IMR-90 (cell line): ENCODE data around the gene L3MBTL2. TPM values are rescaled to one million over a fixed set of nuclear protein-coding genes. Genes with fewer than 3 reads are reported as not detected.

Experiments used
- ATAC-seq: fragments of 200-7000 bp; cut with Tn5 transposase; 2 replicates; pipeline ENCODE4 v1.9.1; 2020; ENCODE audit warnings: low read depth, mild to moderate bottlenecking, moderate library complexity
- BruUV-seq: library from RNA; stranded (reverse); fragments of 400-500 nt; replicated peaks from 2 replicates; lab custom pipeline; 2021; lab: Mats Ljungman, UMichigan
- CTCF ChIA-PET: fragments of 300-600 bp; formaldehyde crosslinking; extraction: SDS; loops from one replicate; lab custom pipeline; 2021; ENCODE audit warnings: antibody characterized with exemption; lab: Yijun Ruan, JAX
- POLR2A ChIA-PET: fragments of 300-600 bp; sonication (Branson Sonifier 250); formaldehyde crosslinking; loops from one replicate; lab custom pipeline; 2022; ENCODE audit warnings: antibody characterized with exemption; ENCODE audit not compliant: unreplicated experiment; lab: Charles Lee
- DNase-seq: peaks from one replicate; pipeline ENCODE4 v3.0.0; 2013
- H2AFZ ChIP-seq: replicated peaks from 2 replicates; pipeline ENCODE3; 2013; ENCODE audit warnings: low read length, mild to moderate bottlenecking; ENCODE audit not compliant: poor library complexity
- H2AK5ac ChIP-seq: 2 replicates; pipeline ENCODE4 v1.6.1; 2013; ENCODE audit warnings: low read depth, low read length, inconsistent platforms
- H2AK9ac ChIP-seq: replicated peaks from 2 replicates; pipeline ENCODE3; 2013; ENCODE audit warnings: mild to moderate bottlenecking, low read depth, low read length, moderate library complexity; ENCODE audit not compliant: poor library complexity
- H2BK120ac ChIP-seq: 2 replicates; pipeline ENCODE4 v1.6.1; 2013; ENCODE audit warnings: low read depth, low read length, inconsistent platforms
- H2BK15ac ChIP-seq: 3 replicates; pipeline ENCODE4 v1.6.1; 2013; ENCODE audit warnings: low read depth, low read length, inconsistent platforms
- H2BK20ac ChIP-seq: 2 replicates; pipeline ENCODE4 v1.6.1; 2013; ENCODE audit warnings: low read depth, mild to moderate bottlenecking, inconsistent platforms, low read length, moderate library complexity
- H2BK5ac ChIP-seq: 2 replicates; pipeline ENCODE4 v1.6.1; 2013; ENCODE audit warnings: mild to moderate bottlenecking, low read depth, low read length, inconsistent platforms; ENCODE audit not compliant: poor library complexity, severe bottlenecking
- H3K14ac ChIP-seq: replicated peaks from 2 replicates; pipeline ENCODE4 v1.6.1; 2013; ENCODE audit warnings: low read depth, low read length, inconsistent platforms
- H3K18ac ChIP-seq: 2 replicates; pipeline ENCODE4 v1.6.1; 2013; ENCODE audit warnings: low read depth, low read length, control low read depth
- H3K23ac ChIP-seq: 2 replicates; pipeline ENCODE4 v1.6.1; 2013; ENCODE audit warnings: low read depth, low read length, inconsistent platforms
- H3K27ac ChIP-seq: 2 replicates; pipeline ENCODE4 v1.5.1; 2013; ENCODE audit warnings: mild to moderate bottlenecking, control low read depth, low read length; ENCODE audit not compliant: insufficient read depth
- H3K27me3 ChIP-seq: 2 replicates; pipeline ENCODE4 v1.6.1; 2013; ENCODE audit warnings: low read length; ENCODE audit not compliant: control insufficient read depth, insufficient read depth
- H3K36me3 ChIP-seq: 2 replicates; pipeline ENCODE4 v1.6.1; 2013; ENCODE audit warnings: low read length, mixed read lengths; ENCODE audit not compliant: control insufficient read depth, insufficient read depth
- H3K4ac ChIP-seq: 2 replicates; pipeline ENCODE4 v1.6.1; 2013; ENCODE audit warnings: low read depth, low read length, inconsistent platforms
- H3K4me1 ChIP-seq: 2 replicates; pipeline ENCODE4 v1.6.1; 2013; ENCODE audit warnings: low read length, mixed read lengths; ENCODE audit not compliant: control insufficient read depth, insufficient read depth
- H3K4me2 ChIP-seq: 2 replicates; pipeline ENCODE4 v1.6.1; 2013; ENCODE audit warnings: low read depth, mild to moderate bottlenecking, control low read depth, low read length, moderate library complexity
- H3K4me3 ChIP-seq: 2 replicates; pipeline ENCODE4 v1.5.1; 2013; ENCODE audit warnings: low read depth, mild to moderate bottlenecking, control low read depth, low read length, moderate library complexity; ENCODE audit not compliant: insufficient read depth
- H3K56ac ChIP-seq: 2 replicates; pipeline ENCODE4 v1.6.1; 2013; ENCODE audit warnings: low read length, inconsistent platforms; ENCODE audit not compliant: insufficient read depth; ENCODE audit errors: extremely low read depth
- H3K79me1 ChIP-seq, 2 experiments: 2 replicates each; pipeline ENCODE4 v1.6.1; 2013; ENCODE audit warnings: low read length in 2 of 2, inconsistent platforms in 1 of 2, low read depth in 1 of 2
- H3K9ac ChIP-seq: 2 replicates; pipeline ENCODE4 v1.6.1; 2013; ENCODE audit warnings: low read depth, low read length, control low read depth
- H3K9me1 ChIP-seq: 2 replicates; pipeline ENCODE4 v1.6.1; 2013; ENCODE audit warnings: low read length, inconsistent platforms; ENCODE audit not compliant: insufficient read depth
- H3K9me3 ChIP-seq: 2 replicates; pipeline ENCODE4 v1.6.1; 2013; ENCODE audit warnings: low read length; ENCODE audit not compliant: control insufficient read depth, insufficient read depth
- H4K20me1 ChIP-seq: 2 replicates; pipeline ENCODE4 v1.6.1; 2013; ENCODE audit warnings: low read length, inconsistent platforms; ENCODE audit not compliant: insufficient read depth
- H4K5ac ChIP-seq: 2 replicates; pipeline ENCODE4 v1.6.1; 2013; ENCODE audit warnings: mild to moderate bottlenecking, low read depth, low read length, control low read depth
- H4K8ac ChIP-seq, 2 experiments: 2 replicates each; pipeline ENCODE4 v1.6.1; 2013; ENCODE audit warnings: low read depth in 2 of 2, low read length in 2 of 2, control low read depth in 1 of 2, inconsistent platforms in 1 of 2
- H4K91ac ChIP-seq: 2 replicates; pipeline ENCODE4 v1.6.1; 2013; ENCODE audit warnings: low read depth, low read length, inconsistent platforms; ENCODE audit not compliant: insufficient read depth
- MAZ ChIP-seq: IDR thresholded peaks from 2 replicates; pipeline ENCODE4 v1.6.1; 2012; ENCODE audit warnings: low read depth, mild to moderate bottlenecking, low read length, improper control_type of control experiment, moderate library complexity, borderline replicate concordance
- WGBS, 2 experiments: methylation state at CpG; one replicate each; pipeline versions ENCODE4 v1.1.5 to v1.1.7; 2013; ENCODE audit warnings: missing lambda C conversion rate in 2 of 2; ENCODE audit not compliant: insufficient read length in 1 of 2; ENCODE audit errors: extremely low coverage in 2 of 2; 5-methylcytosine and 5-hydroxymethylcytosine counted together
- dilution Hi-C: fragments of 300-500 bp; cut with HindIII; formaldehyde crosslinking; loops from one replicate; pipeline ENCODE4 v1.14.3; 2018; ENCODE audit warnings: low sequenced_read_pairs; ENCODE audit not compliant: unreplicated experiment
- in situ Hi-C: fragments of 300-500 bp; cut with MboI; formaldehyde crosslinking; loops from 3 replicates; pipeline ENCODE4 v1.14.3; 2019; ENCODE audit warnings: low sequenced_read_pairs, inconsistent platforms, mixed read lengths
- intact Hi-C: fragments of 100-400 bp; cut with micrococcal nuclease; formaldehyde crosslinking; loops from 2 replicates; pipeline ENCODE4 v1.10.0; 2022
- polyA plus RNA-seq, 3 experiments: library from polyadenylated mRNA; depleted of rRNA; stranded (reverse); fragments of >200 nt; gene quantifications; 2 replicates each; pipeline ENCODE4 v1.2.3, GENCODE V29; 2012; ENCODE audit warnings: low replicate concordance in 1 of 3
- total RNA-seq: library from RNA; depleted of rRNA; stranded (reverse); fragments of >200 nt; gene quantifications from 2 replicates; pipeline ENCODE4 v1.2.3, GENCODE V29; 2012

L3MBTL2 gene
- total and polyA plus RNA-seq, 2 of the 4 experiments (the other 2 are of a cell fraction), result 20.6 to 25.1 TPM

DNA sequence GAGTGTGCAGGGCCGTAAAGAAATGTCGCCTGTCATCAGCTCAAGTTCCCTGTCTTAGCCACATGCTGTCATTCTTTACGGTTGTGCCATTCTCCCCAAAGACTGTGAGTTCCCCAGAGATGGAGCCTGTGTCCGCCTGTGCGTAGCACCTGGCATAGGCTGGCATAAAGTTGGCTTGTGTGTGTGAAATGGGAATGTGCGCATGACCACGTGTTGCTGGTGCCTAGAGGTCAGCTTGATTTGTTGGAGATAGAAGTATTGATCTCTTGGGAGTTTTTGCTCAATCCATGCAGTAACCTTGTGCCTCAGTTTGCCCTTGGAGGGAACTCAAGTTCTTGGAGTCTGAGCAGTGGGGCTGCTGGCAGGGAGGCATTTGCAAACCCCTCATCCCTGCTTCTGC, 26.3 kb downstream of the L3MBTL2 start:
- in situ Hi-C loops, result no loop called here
- ChIA-PET POLR2A (no interaction called here), CTCF (no interaction called here)
- H4K91ac ChIP-seq, result no peak overlapping the region
- no peak overlapping the region for H4K8ac ChIP-seq
- no peaks in the 10 kb centered on the region for H4K20me1 ChIP-seq
- ATAC-seq (no peak), DNase-seq (no peak)
- no peak for TF ChIP-seq MAZ
- no peak overlapping the region for H3K27ac ChIP-seq
- H2AK9ac ChIP-seq, result no peak overlapping the region
- no peak overlapping the region for H2AFZ ChIP-seq
- peaks cover 28% of the 10 kb centered on the region for H3K36me3 ChIP-seq
- H3K23ac ChIP-seq, result no peak overlapping the region
- WGBS, 2 experiments, result 94% methylated on average over 5 of the region's 7 CpGs; no CpG with 5 or more reads in 1 of the 2 experiments
- intact Hi-C loops, result no loop called here
- no peak overlapping the region for H2BK120ac ChIP-seq
- peaks cover 10% of the 10 kb centered on the region; the same call in 1 of the 2 replicates for H3K9me1 ChIP-seq
- no peak overlapping the region for H4K5ac ChIP-seq
- no peak overlapping the region for H3K14ac ChIP-seq
- no peak overlapping the region for H2BK20ac ChIP-seq
- BruUV-seq, result no TSS peak
- no peak overlapping the region for H3K4me3 ChIP-seq
- H3K27me3 ChIP-seq, result no peaks in the 10 kb centered on the region
- no peak overlapping the region for H3K18ac ChIP-seq
- H3K79me1 ChIP-seq, result peaks cover 0 to 5% of the 10 kb centered on the region in 2 experiments; a peak in 1 of 4 replicates
- no peaks in the 10 kb centered on the region for H3K4me1 ChIP-seq
- no peak overlapping the region for H3K4ac ChIP-seq
- no peaks in the 10 kb centered on the region for H3K9me3 ChIP-seq
- H2BK5ac ChIP-seq, result no peak overlapping the region
- no peak overlapping the region for H3K9ac ChIP-seq
- H3K56ac ChIP-seq, result no peak overlapping the region
- no peak overlapping the region for H2AK5ac ChIP-seq
- dilution Hi-C loops, result no loop called here
- H3K4me2 ChIP-seq, result no peak overlapping the region
- H2BK15ac ChIP-seq, result no peak overlapping the region
